ENCODE data around the gene OR2V2. TPM values are rescaled to one million over a fixed set of nuclear protein-coding genes. Genes with fewer than 3 reads are reported as not detected.
"Not testable (repeated sequence)": the region's sequence is repeated elsewhere in the genome, so short reads cannot be mapped to it uniquely, and the experiment has no call there.

OR2V2 gene
- total RNA-seq, 2 experiments from 2014 or later: not detected

DNA sequence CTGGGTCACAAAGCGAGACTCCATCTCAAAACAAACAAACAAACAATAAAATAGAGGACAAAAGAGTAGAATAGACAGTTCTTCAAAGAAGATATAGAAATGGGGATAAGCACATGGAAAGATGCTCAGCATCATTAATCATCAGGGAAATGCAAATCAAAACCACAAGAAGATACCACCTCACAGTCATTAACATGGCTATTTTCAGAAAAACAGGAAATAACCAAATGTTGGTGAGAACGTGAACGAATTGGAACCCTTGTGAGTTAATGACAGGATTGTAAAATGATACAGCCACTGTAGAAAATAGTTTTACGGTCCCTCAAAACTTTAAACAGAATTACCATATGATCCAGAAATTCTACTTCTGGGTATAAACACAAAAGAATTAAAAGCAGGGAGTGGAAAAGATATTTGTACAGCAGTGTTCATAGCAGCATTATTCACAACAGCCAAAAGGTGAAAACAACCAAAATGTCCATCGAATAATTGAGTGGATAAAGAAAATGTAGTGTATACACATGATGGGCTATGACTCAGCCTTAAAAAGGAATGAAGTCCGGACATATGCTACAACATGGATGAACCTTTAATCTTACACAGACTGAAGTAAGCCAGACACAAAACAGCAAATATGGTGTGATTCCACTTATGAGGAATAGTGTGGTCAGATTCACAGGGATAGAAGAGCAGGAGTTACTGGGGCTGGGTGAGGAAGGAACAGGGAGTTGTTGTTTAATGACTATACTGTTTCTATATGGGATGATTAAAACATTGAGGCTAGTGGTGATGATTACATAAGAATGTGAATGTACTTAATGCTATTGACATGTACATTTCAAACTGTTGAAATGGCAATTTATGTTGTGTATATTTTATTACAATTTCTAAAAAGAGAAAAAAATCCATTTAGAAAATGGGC lies 19.7 kb downstream of the OR2V2 start:
- peak overlapping the region; percentile 86 for H3K27ac Mint-ChIP-seq

DNA sequence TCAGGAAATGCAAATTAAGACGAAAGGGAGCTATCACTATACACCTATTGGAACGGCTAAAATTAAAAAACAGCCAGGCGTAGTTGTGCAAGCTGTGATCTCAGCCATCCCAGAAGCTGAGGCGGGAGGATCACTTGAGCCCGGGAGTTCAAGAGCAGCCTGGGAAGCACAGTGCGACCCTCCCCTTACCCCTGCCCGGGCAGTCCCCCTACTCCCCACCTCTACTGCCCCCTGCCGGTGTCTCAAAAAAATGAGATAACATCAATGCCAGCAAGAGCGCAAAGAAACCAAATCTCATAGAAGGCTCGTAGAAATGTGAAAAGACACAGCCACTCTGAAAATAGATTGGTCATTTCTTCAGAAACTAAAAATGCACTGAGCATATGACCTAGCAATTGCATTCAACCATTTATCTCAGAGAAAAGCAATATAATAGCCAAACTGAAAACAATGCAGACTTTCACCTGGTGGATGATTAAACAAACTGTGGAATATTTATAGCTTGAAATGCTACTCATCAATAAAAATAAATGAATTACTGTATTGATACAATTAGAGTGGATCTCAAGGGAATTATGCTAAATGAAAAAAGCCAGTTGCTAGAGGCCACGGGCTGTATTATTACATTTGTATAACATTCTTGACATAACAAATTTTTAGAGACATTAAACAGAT lies 20.6 kb downstream of the OR2V2 start:
- Mint-ChIP-seq H3K27ac (no peak overlapping the region), H3K27me3 (peaks cover 66% of the 10 kb centered on the region)
- peak; percentile 36 for DNase-seq

More for the DNA sequence above, 19.7 kb downstream of the OR2V2 start:
- Mint-ChIP-seq H3K9me3 (peaks cover 9% of the 10 kb centered on the region), H3K36me3 (peaks cover 11% of the 10 kb centered on the region), H3K4me3 (peak overlapping the region; percentile 33), H3K4me1 (peaks cover 79% of the 10 kb centered on the region), H3K27me3 (peaks cover 59% of the 10 kb centered on the region)
- DNase-seq: no peak

DNA sequence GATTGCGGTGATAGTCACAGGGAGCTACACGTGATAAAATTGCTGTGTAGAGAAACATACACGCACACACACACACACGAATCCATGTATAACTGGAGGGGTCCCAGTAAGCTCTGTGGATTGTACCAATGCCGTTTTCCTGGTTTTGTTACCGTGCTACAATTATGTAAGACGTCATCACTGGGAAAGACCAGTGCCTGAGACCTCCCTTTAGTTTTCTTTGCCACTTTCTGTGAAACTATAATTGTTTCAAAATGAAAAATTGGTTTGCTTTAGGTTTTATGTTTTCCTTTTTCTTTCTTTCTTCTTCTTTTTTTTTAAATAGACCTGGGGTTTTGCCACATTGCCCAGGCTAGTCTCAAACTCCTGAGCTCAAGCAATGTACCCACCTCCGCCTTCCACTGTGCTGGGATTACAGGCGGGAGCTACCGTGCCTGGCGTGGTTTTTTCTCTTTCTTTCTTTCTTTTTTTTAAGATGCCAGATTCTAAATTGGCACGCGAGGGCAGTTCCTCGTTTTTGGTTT lies 21.3 kb downstream of the OR2V2 start:
- peaks cover 8% of the 10 kb centered on the region for H3K9me3 Mint-ChIP-seq
- peaks cover 82% of the 10 kb centered on the region for H3K4me1 Mint-ChIP-seq
- H3K4me3 Mint-ChIP-seq: peak overlapping the region; percentile 63
- H3K27ac Mint-ChIP-seq: peak overlapping the region; percentile 73
- H3K36me3 Mint-ChIP-seq: peaks cover 13% of the 10 kb centered on the region
- no peak for DNase-seq
- H3K27me3 Mint-ChIP-seq: peaks cover 69% of the 10 kb centered on the region

More for the DNA sequence above, 20.6 kb downstream of the OR2V2 start:
- peak overlapping the region; percentile 34 for H3K4me3 Mint-ChIP-seq
- peaks cover 9% of the 10 kb centered on the region for H3K9me3 Mint-ChIP-seq
- peaks cover 12% of the 10 kb centered on the region for H3K36me3 Mint-ChIP-seq
- peaks cover 81% of the 10 kb centered on the region for H3K4me1 Mint-ChIP-seq

DNA sequence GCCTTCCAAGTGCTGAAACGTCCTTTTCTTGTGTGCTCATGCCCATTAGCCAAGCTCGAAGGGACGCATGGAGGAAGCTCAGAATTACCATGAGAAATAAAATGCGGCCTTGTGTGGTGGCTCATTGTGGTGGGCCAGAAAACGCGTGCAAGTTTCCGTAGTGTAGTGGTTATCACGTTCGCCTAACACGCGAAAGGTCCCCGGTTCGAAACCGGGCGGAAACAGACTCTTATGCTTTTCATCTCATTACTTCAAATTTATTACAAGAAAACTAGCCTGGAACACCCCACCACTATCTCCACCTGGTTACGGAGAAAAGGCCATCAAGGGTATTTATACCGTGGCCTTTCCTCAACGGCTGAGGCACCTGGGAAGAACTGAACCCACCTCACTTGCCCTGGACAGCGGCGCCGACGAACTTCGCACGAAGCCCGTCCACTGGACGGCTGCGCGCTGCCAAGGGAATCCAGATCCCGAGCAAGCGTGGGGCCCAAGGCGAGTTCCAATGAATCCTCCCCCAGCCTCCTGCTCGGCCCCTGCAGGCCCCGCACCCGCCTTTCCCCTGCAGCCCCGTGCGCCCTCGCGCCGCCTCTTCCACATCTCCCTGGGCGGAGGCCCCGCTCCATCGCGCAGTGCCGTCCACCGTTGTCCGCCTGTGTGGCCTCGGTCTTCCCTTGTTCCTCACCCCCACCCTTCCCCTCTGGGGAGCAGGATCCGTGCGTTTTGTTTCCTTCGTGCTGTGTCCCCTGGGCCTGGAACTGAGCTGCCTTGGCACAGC lies 22.3 kb downstream of the OR2V2 start:
- Mint-ChIP-seq H3K4me1 (peaks cover 83% of the 10 kb centered on the region), H3K27ac (peak overlapping the region; percentile 73), H3K36me3 (peaks cover 11% of the 10 kb centered on the region), H3K27me3 (peaks cover 72% of the 10 kb centered on the region), H3K4me3 (peak overlapping the region; percentile 65)
- peak; percentile 81 for DNase-seq
- H3K9me3 Mint-ChIP-seq: not testable (repeated sequence)

DNA sequence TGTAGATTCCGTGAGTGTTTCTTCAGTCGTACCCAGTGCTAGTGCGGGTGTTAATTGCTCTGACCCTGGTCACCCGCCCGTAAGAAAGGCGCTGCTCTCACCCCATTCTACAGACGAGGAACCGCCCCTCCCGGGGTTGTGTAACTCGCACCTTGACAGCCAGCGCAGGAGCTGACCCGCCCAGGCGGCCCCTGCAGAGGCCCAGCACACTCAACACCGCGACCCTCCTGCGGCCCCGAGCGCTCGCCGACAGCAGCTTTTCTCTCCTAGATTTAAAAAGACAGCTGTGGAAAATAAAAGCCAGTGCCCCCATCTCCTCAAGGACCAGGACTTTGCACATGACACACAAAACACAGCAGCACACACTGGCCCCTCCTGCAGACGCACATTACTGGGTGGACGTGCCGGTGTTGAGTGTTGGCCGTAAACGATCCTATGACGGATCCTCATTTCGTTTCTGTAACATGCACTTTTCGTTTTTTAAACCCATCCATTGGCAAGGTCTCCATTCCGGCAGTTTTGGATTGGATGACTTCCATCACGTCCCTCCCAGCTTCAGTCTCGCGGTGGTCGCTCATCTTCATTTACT lies 22.9 kb downstream of the OR2V2 start:
- Mint-ChIP-seq H3K4me3 (peak overlapping the region; percentile 65), H3K27ac (peak overlapping the region; percentile 73), H3K4me1 (peaks cover 80% of the 10 kb centered on the region), H3K9me3 (peaks cover 6% of the 10 kb centered on the region), H3K27me3 (peaks cover 69% of the 10 kb centered on the region), H3K36me3 (peaks cover 11% of the 10 kb centered on the region)
- DNase-seq: no peak

DNA sequence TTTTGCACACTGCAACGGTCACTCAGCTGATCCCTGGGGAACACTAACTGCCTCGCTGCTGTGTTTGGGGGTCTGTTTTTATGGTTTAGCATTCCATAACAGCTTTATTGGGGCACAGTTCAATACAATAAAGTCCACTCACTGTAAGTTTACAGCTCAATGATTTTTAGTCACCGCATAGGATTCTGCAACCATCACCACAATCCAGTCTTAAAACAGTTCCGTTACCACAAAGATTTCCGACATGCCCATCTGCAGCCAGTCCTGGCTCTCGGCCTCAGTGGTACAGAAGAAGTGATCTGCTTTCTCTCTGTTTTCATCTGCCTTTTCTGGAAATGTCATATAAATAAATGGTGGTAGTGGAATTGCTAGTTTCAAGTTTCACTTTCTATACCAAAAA lies 23.6 kb downstream of the OR2V2 start:
- H3K36me3 Mint-ChIP-seq: peaks cover 11% of the 10 kb centered on the region
- peaks cover 75% of the 10 kb centered on the region for H3K4me1 Mint-ChIP-seq
- H3K9me3 Mint-ChIP-seq: peaks cover 6% of the 10 kb centered on the region
- peak overlapping the region; percentile 5 for H3K4me3 Mint-ChIP-seq
- H3K27me3 Mint-ChIP-seq: peaks cover 64% of the 10 kb centered on the region
- peak overlapping the region; percentile 20 for H3K27ac Mint-ChIP-seq
- DNase-seq: no peak

DNA sequence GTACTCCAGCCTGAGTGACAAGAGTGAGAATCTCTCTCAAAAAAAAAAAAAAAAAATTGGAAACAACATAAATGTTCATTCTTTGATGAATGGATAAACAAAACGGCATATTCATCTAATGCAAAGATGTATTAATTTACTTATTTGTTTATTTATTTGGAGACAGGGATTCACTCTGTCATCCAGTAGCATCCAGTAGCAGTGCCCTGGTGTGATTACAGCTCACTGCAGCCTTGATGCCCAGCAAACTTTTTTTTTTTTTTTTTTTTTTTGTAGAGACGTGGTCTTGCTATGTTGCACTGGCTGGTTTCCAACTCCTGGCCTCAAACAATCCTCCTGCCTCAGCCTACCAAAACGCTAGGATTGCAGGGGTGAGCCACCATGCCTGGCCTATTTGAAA lies 24.4 kb downstream of the OR2V2 start:
- Mint-ChIP-seq H3K36me3 (peaks cover 9% of the 10 kb centered on the region), H3K9me3 (peaks cover 6% of the 10 kb centered on the region), H3K27me3 (peaks cover 63% of the 10 kb centered on the region), H3K27ac (no peak overlapping the region), H3K4me1 (peaks cover 67% of the 10 kb centered on the region), H3K4me3 (peak overlapping the region; percentile 96)
- DNase-seq: no peak

DNA sequence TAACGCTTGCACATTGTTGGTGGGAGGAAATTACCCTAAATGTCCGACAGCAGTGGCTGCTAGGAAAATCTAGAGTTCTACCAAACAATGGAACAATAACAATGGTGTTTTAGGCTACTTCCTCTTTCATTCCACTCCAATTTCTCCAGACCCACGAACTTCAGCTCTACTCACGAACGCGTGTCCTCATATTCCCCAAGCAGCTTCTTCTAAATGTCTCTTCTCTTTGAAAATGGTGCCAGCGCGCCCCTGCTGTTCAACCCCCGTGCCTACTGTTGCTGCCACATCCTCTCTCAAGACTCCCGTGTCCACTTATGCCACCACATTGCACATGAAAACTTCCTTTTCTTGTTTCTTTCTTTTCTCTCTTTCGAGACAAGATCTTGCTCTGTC lies 25.6 kb downstream of the OR2V2 start:
- Mint-ChIP-seq H3K4me1 (peaks cover 60% of the 10 kb centered on the region), H3K9me3 (peaks cover 3% of the 10 kb centered on the region), H3K36me3 (peaks cover 9% of the 10 kb centered on the region), H3K27me3 (peaks cover 60% of the 10 kb centered on the region), H3K27ac (peak overlapping the region; percentile 99), H3K4me3 (peak overlapping the region; percentile 96)
- no peak for DNase-seq

DNA sequence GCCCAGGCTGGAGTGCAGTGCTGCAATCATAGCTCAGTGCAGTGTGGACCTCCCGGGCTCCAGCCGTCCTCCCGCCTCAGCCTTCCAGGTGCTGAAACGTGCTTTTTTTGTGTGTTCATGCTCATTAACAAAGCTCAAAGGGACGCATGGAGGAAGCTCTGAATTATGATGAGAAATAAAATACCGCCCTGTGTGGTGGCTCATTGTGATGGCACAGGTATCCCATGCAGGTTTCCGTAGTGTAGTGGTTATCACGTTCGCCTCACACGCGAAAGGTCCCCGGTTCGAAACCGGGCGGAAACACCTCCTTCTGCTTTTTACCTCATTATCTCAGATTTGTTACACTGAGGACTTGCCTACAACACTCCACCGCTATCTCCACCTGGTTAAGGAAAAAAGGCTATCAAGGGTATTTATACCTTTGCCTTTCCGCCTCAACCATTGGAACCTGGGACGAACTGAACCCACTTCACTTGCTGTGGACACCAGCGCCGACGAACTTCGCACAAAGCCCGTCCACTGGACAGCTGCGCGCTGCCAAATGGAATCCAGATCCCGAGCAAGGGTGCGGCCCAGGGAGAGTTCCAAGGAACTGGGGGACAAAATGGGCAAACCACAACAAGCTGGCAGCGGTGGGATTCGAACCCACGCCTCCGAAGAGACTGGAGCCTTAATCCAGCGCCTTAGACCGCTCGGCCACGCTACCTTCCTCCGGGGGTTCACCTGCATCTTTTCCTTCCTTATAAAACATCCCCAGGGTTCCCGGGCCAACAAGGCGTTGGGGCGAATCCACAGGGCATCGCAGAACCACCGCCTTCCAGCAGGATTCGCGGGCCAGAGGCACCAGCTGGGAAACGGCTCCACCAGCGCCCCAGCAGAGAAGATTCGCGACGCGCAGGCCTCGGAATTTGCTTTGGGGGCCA lies 26.3 kb downstream of the OR2V2 start:
- Mint-ChIP-seq H3K4me3 (peak overlapping the region; percentile 96), H3K4me1 (peaks cover 57% of the 10 kb centered on the region), H3K36me3 (peaks cover 9% of the 10 kb centered on the region), H3K9me3 (peaks cover 3% of the 10 kb centered on the region), H3K27ac (peak overlapping the region; percentile 99), H3K27me3 (peaks cover 56% of the 10 kb centered on the region)
- DNase-seq: peak; percentile 75

- H3K4me3 Mint-ChIP-seq: no peak overlapping the region
- H3K36me3 Mint-ChIP-seq: peaks cover 2% of the 10 kb centered on the region
- H3K4me1 Mint-ChIP-seq: peaks cover 30% of the 10 kb centered on the region
- H3K9me3 Mint-ChIP-seq: no peaks in the 10 kb centered on the region
- peaks cover 30% of the 10 kb centered on the region for H3K27me3 Mint-ChIP-seq
- no peak for DNase-seq
- no peak overlapping the region for H3K27ac Mint-ChIP-seq
Observed at GRCh38 chr5:181176254-181176952, 29.0 kb downstream of the OR2V2 start.

- H3K36me3 Mint-ChIP-seq, H3K27ac Mint-ChIP-seq, H3K9me3 Mint-ChIP-seq, H3K4me3 Mint-ChIP-seq, DNase-seq: not testable (repeated sequence)
- peaks cover 31% of the 10 kb centered on the region for H3K27me3 Mint-ChIP-seq
- peaks cover 29% of the 10 kb centered on the region for H3K4me1 Mint-ChIP-seq
Observed at GRCh38 chr5:181177559-181177958, 30.2 kb downstream of the OR2V2 start.

GRCh38 chr5:181181650-181182565 lies 34.5 kb downstream of the OR2V2 start:
- Mint-ChIP-seq H3K4me3 (no peak overlapping the region), H3K4me1 (peaks cover 25% of the 10 kb centered on the region), H3K9me3 (no peaks in the 10 kb centered on the region), H3K27ac (no peak overlapping the region), H3K36me3 (no peaks in the 10 kb centered on the region), H3K27me3 (peaks cover 10% of the 10 kb centered on the region)
- DNase-seq: peak; percentile 50
